HL-60/S4 treated with phorbol 12-myristate 13-acetate at 8.2 ng/mL for 4 days and 3 days (cell line): Measurements from ENCODE around the gene IPO8.

Source experiments
- in situ Hi-C: fragments of 300-500 bp; cut with MboI; formaldehyde crosslinking; loops from 2 replicates; pipeline ENCODE4 v1.15.0; 2022; ENCODE audit warnings: low sequenced_read_pairs

Gene IPO8

DNA sequence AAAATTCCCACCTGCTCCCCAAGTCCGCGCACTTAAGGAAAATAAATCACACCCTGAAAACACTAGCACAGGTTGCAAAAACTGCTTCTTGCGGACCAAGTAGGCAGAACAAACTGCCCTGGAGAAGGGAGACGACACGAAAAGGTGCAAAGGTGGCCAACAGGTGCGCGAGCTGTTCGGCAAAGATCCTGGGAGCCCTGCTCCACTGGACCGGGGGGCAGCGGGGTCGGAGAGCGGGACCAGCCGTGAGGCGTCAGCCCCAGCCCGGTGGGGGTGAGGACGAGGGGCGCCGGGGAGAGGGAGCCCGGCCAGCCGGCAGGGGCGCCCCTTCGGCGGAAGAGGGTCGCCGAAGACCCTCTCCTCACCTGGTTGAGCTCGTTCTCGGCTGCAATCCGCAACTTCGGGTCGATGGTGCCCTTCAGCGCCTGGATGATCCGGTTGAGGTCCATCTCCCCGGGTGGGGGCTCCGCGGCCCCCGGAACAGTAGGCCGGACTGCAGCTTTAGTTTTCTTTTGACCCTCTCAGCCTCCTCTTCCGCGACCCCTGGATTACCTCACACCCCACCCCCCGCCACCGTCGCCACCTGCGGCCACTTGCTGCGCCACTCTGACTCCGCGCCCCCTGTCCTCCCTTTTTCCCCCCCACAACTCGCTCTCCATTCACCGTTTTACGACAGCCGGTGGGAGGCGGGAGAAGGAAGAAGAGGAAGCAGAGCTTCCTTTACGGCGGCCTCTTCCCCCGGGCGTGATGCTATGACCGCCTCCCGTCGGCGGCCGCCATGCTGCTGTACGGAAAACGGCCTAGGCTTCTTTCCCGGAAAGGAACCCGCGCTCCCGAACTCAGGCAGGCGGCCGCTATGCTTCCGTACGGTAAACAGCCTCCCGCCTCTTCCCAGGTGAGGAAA lies at the start of gene IPO8:
TSS of gene IPO8 (minus strand) at position 671 of the 904 bp plus-strand sequence. CDS start at position 449, 222 bp downstream.
- in situ Hi-C loops: no loop called here

DNA sequence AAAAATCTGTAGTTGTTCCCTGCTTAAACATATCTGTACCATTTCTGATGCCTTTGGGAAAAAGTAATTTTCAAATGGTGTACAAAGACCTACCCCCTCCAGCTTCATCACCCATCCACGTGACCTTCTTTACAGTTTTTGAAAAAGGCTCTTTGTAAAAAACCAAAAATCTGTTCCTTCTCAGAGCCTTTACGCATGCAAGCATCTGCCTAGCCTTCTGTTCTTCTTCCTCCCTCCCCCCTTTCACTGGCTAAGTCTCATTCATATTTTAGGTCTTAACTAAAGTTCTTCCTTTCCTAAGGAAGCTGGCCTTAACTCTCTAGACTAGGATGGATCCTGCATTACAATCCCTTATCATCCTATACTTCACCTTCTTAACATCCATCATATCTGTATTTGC lies 48.7 kb upstream of the IPO8 start:
- in situ Hi-C loops: no loop called here

DNA sequence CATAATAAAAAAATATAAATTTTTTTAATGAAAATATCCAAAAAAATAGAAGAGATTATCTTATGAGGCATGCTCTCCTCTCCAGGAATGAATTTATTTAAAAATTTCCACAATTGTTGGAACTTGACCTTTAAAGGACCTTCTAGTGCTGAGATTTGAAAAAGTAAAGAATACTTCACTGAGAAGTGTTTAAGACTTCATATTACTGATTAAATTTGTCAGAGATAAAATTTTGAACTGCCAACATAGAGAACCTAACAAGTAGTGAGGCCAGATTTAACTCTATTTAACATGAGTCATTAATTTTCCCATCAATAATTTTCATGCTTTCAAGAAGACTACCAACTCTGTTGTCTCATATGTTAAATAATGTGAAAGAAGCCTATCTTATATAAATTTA lies 44.6 kb upstream of the IPO8 start:
- in situ Hi-C loops: no loop called here

DNA sequence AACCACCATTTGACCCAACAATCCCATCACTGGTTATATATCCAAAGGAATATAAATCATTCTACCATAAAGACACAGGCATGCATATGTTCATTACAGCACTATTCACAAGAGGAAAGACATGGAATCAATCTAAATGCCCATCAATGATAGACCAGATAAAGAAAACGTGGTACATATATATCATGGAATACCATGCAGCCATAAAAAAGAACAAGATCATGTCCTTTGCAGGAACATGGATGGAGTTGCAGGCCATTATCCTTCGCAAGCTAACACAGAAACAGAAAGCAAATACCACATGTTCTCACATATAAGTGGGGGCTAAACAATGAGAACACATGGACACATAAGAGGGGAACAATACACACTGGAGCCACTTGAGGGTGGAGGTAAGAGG lies 43.4 kb upstream of the IPO8 start:
- in situ Hi-C loops: no loop called here

DNA sequence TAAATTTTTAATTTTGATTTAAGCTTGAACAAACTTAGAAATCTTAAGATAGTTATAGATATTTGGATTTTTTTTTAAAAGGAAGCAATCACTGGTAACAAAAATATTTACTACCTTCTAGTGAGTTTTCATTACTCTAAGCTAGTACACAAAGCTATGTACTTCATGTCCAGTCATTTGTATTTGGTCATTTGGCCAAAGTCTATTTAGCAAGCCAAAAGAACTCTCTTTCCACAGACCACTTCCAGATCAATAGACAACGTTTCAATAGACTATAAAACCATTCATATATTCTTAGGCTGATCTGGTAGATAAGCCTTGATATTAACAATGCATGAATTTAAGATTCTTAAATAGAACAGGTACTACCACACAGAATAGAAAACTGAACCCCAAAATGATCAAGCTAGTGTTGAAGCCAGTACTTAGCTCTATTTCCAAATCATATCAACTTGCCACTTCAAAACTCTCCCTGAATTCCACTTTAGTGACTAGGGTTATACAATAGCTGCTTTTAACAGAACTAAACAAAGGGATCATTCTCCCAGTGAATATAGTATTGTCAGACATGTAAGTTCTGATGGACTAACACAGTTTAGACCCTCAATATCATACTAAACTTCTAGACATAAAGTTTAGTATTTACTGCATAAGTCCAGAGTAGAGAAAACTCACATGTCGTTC lies 37.4 kb upstream of the IPO8 start:
- in situ Hi-C loops: no loop called here

DNA sequence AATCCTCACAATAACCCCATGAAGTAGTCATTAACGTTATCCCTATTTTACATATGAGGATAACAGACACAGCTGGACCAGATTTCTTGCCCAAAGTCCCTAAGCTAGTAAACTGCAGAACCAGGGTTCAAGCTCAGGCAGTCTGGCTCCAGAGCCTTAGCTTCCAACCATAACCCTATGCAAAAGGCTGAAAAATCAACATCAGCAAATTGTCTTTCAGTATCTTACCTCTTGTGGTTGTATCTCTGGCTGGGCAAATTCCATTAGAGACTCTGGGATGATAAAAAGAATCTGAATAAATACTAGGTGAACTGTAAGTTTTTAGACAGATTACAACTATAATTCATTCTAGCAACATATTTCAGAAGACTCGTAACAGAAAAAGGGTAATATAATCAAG lies 34.3 kb upstream of the IPO8 start:
- in situ Hi-C loops: no loop called here

DNA sequence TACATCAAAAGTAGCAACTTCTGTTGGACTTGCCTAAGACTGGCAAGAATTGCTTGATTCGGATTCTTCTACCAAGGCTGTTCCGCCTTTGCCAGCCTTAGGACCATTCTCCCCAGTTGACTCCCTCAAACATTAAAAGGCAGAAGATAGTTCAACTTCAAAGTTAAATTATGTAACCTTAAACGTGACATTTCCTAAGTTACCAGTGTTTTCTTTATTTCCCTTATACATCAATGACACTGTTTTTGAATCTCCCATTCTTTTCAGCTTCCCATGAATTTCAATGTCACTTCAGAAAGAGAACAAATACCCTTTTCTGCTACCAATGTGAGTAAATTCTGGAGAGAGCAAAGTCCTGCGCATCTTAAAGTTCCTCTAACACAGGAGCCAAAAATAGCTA lies 33.9 kb upstream of the IPO8 start:
- in situ Hi-C loops: no loop called here

DNA sequence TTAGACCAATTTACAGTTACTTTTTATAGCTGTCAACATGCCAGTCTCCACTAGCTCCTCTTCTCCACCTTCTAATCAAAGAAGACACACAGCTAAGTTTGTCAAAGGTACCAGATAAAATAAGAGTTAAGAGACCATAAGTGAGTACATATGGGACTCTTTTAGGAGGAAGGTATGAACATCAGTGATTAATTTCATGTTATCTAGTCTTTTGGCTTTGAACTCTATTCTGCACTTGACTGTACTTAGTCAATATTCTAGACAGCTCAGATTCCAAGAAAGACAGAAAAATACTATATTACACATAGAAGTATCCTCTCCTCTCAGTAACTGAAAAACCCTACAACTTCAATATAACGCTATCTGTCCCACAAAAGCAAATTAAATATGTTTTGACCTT lies 31.0 kb upstream of the IPO8 start:
- in situ Hi-C loops: no loop called here

DNA sequence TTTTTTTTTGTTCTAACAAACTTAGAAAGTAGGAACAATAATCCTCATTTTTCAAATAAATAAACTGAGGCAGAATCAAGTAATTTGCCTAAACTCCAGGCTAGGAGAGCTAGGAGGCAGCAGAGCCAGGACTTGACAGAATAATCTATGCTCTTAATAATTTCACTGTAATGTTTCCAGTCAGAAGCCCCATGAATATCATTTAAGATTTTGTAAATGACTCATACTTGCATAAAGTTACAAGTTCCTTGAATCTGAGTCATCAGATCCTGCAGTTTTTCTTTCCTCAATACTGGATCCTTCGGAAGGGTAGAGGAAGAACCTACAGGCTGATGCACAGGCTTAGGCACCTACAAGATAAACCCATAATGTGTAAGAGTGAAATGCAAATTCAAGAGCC lies 30.1 kb upstream of the IPO8 start:
- in situ Hi-C loops: no loop called here

DNA sequence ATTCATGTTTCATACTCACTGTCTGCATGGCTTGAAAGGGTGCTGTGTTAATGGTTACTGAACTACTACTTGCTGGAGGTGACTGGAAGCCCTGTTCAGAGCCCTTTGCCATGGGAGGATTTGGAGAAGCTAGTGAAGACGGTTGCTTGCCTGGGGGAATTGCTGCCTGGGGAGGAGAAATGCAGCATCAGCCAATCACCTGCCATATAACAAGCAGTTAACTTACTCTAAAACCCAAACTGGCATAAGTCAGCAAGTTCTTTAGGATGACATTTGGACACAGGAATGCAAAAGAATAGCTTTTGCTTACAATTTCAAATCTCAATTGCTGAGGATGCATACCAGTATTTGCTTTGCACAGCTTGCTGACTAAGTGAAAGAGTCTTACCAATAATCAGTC lies 23.4 kb upstream of the IPO8 start:
- in situ Hi-C loops: no loop called here

DNA sequence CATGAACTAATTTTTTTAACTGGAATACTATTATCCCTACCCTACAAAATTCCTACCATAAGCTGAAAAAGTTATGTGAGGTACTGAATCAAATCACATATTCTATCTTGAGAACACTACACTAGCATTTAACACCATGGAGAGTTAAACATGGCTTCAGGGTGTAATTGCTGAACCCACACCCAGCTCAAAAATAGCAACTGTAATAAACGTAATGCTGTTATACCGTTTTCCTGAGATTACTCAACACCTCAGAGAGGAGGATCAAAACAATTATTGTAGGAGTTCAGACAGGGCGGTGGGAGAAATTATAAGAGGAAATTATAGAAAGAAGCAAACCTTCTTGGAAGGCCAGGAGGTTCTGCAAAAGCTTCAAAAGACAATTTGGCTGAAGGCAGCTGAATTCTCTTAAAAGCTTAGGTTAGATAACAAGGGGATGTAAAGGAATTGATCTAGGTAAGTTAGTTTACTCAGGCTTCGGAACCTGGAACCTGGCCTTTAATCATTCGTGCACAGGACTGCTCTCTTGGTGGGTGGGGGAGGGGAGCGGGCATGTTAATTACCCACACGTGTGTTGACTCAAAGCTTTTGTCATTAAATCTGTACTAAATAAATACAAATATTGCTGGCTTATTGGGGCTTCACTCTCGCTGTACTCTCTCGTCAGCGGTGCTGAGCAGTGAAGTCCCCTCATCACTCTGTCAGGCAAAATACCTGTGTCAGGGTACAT lies 12.1 kb upstream of the IPO8 start:
- in situ Hi-C loops: no loop called here

DNA sequence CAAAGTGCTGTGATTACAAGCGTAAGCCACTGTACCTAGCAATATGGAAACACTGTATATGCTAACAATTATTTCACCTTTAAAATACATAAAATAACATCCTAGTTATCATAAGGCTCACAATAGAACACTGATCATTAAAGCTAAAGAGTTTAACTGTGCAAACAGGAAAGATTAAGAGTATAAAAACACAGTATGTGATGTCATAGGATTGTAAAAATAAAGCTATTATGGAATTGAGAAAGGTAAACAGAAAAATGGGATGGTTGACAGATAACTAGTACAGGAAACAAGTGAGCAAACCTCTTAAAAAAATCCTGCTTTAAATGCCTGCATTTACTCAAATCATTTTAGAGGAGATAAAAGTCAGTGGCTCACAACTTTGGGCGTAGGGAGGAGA lies 10.8 kb upstream of the IPO8 start:
- in situ Hi-C loops: no loop called here

DNA sequence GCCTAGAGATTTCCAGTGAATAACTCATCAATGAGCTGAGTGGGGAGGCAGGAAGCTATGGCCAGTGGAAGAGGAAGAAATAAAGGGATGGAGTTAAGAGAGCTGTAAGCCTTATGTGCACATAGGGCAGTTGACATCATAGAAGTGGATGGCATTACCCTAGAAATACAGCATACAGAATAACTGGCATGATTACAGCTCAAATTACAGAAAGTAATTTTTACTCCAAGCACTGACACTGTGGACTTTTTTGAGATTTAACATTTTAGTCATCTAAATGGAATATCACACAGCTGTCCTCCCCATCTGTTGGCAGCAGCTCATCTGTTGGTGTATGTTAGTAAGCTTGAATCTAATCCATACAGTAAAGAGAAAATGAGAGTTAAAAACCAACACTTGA lies 5.4 kb upstream of the IPO8 start:
- in situ Hi-C loops: no loop called here

DNA sequence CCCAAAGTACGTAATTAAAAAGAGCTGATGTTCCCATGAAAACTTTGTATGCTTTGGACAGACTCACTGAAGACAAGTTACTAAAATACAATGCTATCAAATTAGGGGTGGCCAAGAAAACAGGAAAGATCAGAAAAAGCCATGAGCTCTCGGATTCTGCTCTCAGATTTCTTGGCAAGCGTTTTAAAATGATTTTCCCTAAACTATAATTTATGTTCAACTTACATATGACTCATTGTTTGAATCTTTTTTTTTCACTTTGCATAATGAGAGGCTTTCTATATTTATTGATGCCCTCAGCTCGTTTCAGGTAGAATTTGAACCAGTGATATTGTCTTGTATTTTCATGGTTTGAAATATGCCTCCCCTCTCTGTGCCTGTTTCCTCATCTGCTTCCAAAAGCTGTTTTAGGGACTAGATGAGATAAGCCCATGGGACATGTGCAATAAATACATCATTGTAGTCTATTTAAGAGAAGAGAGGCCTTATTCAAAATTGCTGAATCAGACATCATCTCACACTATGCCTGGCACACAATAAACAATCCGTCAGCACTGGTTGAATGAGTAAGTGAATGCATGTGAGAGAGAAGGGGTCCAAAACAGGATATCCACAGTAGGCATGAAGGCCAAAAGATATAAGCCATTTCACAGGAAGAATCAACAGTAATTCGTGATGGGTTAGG lies 4.7 kb upstream of the IPO8 start:
- in situ Hi-C loops: no loop called here

DNA sequence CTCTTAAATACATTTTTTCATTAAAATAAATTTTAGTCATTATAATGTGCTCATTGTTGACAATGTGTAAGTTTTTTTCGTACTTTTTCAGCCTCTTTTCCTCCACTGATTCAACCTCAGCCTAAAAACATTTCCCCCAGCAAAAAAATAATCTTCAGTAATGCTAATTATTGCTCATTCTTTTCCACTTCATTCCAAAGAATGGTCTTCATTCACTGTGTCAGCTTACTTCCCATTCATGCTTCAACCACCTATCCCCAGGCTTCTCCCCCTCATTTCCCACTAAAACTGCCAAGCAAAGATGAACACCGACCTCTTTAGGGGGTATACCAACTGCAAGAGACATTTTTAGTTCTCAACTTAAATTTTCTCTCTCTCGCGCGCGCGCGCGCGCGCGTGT lies 2.7 kb upstream of the IPO8 start:
- in situ Hi-C loops: no loop called here

DNA sequence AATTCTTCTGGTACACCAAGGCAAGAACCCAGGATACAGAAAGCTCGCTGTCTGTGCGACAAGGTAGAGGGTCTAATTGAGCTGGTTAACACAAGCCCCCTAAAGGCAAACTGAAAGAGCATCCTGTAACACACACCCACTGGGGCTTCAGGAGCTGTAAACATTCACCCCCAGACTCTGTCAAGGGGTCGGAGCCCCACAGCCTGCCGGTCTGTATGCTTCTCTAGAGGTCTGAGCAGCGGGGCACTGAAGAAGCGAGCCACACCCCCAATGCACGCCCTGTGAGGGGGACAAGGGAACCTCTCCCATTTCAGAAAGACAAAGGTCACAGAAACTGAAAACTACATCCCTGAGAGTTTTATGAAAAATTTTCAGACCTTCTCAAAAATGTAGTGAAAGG lies 1.3 kb upstream of the IPO8 start:
- in situ Hi-C loops: no loop called here

DNA sequence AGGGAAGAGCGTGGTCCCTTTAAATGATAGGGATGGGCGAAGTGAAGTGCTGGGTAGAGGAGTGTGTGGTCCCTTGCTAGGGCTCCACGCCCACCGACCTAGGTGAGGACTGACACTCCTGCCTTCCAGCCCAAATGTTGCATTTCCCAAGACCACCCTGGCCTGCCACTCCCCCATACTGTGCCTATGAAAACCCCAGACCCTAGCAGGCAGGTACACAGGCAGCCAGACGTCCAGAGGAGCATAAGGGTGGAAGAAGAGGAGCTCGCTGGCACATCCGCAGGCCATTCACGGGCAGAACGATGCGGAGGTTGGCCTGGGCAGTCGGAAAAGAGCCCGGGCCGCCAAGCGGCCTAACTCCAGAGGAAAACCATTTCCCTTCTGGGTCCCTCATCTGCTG lies 817 bp upstream of the IPO8 start:
- in situ Hi-C loops: no loop called here

DNA sequence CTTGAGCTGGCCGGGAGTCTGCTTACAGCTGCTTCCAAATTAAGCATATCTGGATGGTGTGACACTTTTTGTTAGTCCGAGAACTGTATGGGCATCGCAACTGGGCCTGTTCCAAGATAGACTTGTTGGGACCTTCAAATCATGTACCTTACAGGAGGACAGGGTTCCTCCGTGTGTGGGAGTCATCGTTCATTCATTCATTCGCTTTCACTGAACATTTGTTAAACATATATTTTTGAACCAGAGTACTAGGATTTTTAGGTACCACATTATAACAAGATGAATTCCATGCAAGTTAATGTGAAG lies 387 bp upstream of the IPO8 start:
- in situ Hi-C loops: no loop called here

DNA sequence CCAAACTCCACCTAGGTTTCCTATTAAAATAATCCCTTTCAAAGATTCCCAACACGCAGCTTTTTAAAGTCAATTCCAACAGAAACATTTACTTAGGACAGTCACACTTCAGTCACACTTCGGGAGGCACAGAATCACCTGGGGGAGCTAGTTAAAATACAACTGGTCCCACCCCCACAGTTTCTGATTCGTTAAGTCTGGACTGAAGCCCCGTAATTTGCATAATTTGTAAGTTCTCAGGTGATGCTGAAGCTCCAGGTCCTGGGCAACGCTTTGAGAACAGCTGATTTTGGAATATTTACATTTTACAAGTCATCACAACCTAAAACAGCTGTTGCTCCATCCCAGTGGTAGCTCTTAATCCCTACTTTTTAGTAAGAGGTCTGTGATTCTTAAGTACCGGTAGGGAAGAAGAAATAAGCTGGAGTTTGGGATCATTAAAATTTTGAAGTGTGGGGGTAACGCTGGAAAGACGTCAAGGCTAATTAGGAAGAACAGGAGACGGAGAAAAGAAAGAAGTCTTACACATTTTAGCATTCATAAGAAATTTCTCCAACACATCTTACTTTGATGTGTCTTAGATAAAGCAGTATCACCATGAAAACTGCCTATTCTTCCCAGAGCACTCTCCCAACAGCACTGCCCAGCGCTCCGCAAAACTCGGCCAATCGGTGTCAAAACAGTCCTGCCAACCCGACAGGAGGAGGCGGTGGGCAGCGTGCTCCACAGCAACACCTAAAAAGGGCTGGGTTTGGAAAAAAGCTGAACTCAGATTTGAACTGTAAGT lies 1.1 kb downstream of the IPO8 start:
- in situ Hi-C loops: no loop called here

DNA sequence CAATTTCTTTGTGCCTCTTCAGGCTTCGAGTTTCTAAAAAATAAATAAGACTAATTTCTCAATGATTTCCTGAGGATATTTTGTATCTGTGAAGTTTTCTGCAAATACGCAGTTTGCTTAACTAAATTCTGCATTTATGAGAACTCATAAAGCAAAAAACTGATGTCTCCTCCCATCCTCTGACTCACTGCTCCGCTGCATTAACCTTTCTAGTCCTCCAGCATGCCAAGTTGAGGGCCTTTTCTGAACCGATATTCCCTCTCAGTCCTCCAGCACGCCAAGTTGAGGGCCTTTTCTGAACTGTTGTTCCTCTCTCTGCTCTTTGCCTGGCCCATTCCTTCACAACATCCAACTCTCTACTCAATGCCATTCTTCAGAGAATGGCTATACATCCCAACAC lies 3.2 kb downstream of the IPO8 start:
- in situ Hi-C loops: no loop called here
